PFSK-1 (cell line): Measurements from ENCODE around the gene ACTR5.

Experiments
- FOXP2 ChIP-seq: optimal IDR thresholded peaks from 2 replicates; pipeline ENCODE3; 2011; ENCODE audit warnings: borderline replicate concordance, control low read depth, inconsistent platforms; ENCODE audit not compliant: insufficient read depth; ENCODE audit errors: extremely low read length, extremely low read depth
- POLR2AphosphoS5 ChIP-seq: IDR thresholded peaks from 2 replicates; pipeline ENCODE4 v1.6.1; 2012; ENCODE audit warnings: low read depth, mild to moderate bottlenecking, control low read depth, low read length, moderate library complexity
- SIN3A ChIP-seq: IDR thresholded peaks from 2 replicates; pipeline ENCODE4 v1.6.1; 2012; ENCODE audit warnings: mild to moderate bottlenecking, low read length, moderate library complexity, borderline replicate concordance; ENCODE audit not compliant: insufficient read depth
- TAF1 ChIP-seq: IDR thresholded peaks from 2 replicates; pipeline ENCODE4 v1.6.1; 2012; ENCODE audit warnings: low read length, control low read depth, borderline replicate concordance; ENCODE audit not compliant: insufficient read depth
- TF ChIP-seq, protein P1 (sequence below), 2 experiments: IDR thresholded peaks; 2 replicates each; pipeline versions ENCODE4 v1.6.1 to v1.8.0; 2011 to 2012; ENCODE audit warnings: low read depth in 2 of 2, low read length in 2 of 2, control low read depth in 1 of 2, inconsistent platforms in 1 of 2, mild to moderate bottlenecking in 1 of 2, moderate library complexity in 1 of 2; ENCODE audit not compliant: insufficient read depth in 1 of 2

ACTR5 gene

DNA sequence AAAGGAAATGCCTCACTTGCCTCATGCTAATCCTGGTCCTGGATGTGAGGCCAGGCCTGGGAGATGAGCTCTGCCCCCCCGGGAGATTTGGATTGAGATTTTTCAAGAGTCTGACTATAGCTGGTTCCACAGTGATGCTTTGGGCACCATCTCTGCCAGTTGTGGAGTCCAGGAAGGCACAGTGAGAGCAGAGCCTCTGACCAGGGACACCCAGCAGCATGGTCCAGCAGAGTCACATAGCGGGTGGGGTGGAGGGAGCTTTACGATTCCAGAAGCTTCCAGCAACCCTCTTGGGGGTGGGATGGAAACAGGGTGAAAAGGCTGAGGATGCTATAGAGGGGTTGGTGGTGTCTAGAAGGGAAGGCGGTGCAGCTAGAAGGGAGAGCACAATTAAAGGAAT, 15.3 kb upstream of the ACTR5 start:
- TF ChIP-seq SIN3A: no peak

DNA sequence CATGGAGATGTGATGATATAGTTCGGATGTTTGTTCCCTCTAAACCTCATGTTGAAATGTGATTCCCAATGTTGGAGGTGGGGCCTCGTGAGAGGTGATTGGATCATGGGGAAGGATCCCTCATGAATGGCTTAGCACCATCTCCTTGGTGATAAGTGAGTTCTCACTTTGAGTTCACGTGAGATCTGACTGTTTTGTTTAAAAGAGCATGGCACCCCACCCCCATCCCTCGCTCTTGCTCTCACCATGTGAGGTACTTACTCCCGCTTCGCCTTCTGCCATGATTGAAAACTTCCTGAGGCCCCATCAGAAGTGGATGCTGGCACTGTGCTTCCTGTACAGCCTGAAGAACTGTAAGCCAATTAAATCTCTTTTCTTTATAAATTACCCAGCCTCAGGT, 13.1 kb upstream of the ACTR5 start:
- no peak for TF ChIP-seq SIN3A
- TF ChIP-seq TAF1: no peak

DNA sequence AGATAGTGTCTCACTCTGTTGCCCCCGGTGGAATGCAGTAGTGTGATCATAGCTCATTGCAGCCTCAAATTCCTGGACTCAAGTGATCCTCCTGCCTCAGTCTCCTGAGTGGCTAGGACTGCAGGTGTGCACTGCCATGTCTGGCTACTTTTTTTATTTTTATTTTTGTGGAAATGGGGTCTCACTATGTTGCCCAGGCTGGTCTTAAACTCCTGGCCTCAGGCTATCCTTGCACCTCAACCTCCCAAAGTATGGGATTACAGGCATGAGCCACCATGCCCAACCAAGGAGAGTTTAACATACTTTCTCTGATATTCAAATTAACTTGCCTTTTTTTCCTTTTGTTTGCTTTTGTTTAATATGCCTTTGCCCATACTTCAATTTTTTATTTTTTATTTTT, 10.4 kb upstream of the ACTR5 start:
- no peak for TF ChIP-seq FOXP2
- TF ChIP-seq SIN3A: no peak
- TF ChIP-seq, protein P1, sequence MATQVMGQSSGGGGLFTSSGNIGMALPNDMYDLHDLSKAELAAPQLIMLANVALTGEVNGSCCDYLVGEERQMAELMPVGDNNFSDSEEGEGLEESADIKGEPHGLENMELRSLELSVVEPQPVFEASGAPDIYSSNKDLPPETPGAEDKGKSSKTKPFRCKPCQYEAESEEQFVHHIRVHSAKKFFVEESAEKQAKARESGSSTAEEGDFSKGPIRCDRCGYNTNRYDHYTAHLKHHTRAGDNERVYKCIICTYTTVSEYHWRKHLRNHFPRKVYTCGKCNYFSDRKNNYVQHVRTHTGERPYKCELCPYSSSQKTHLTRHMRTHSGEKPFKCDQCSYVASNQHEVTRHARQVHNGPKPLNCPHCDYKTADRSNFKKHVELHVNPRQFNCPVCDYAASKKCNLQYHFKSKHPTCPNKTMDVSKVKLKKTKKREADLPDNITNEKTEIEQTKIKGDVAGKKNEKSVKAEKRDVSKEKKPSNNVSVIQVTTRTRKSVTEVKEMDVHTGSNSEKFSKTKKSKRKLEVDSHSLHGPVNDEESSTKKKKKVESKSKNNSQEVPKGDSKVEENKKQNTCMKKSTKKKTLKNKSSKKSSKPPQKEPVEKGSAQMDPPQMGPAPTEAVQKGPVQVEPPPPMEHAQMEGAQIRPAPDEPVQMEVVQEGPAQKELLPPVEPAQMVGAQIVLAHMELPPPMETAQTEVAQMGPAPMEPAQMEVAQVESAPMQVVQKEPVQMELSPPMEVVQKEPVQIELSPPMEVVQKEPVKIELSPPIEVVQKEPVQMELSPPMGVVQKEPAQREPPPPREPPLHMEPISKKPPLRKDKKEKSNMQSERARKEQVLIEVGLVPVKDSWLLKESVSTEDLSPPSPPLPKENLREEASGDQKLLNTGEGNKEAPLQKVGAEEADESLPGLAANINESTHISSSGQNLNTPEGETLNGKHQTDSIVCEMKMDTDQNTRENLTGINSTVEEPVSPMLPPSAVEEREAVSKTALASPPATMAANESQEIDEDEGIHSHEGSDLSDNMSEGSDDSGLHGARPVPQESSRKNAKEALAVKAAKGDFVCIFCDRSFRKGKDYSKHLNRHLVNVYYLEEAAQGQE (IDR thresholded peaks at IDR 0.05; ENCODE audit: insufficient read depth in 1 of 2, low read depth in 2 of 2, low read length in 2 of 2): no peak
- TF ChIP-seq POLR2AphosphoS5: no peak
- TF ChIP-seq TAF1: no peak

DNA sequence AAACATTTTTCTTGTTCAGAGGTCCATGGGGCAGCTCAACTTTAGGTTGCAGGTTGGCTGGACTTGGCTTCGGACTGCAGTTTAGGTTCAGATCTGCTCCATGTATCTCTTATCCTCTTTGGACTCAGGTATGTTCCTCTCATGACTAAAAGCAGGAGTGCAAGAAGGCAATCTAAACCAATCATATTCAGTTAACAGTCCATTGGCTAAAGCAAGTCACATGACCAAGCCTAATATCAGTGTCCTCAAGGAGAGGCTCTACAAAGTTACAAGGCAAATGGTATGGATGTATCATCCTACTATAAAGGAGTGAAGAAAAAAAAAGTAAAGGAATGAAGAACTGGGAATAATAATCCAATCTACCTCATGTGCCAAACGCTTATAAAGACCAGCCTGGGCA, 2.5 kb upstream of the ACTR5 start:
- TF ChIP-seq FOXP2: no peak
- no peak for TF ChIP-seq SIN3A
- TF ChIP-seq POLR2AphosphoS5: no peak
- TF ChIP-seq, protein P1 (IDR thresholded peaks at IDR 0.05; ENCODE audit: insufficient read depth in 1 of 2, low read depth in 2 of 2, low read length in 2 of 2): no peak
- no peak for TF ChIP-seq TAF1

DNA sequence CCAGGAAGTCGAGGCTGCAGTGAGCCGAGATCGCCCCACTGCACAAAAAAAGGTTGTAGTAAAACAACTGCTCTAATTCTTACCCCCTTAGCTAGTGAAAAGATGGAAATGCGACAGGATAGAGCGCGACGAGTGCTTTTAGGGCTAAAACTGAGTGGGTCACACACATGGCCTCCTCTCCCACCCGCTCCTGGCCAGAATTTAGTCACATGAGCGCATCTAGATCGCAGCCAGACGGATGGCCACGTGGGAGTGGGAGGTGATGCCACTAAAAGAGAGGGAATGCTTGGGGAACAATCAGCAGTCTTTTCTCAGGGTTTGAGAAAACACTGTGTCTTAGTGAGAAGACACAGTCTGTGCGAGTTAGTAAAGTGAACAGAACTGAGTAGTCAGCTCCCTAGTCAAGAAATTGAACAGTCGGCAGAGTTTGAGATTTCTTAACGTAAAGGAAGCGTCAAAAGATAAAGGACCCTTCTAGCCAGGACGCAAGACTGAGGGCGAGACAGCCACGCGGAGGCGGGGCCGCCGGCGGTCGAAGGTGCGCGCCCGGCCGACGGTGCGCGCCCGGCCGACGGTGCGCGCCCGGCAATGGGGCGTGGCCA, 664 bp upstream of the ACTR5 start:
- TF ChIP-seq TAF1: no peak
- TF ChIP-seq POLR2AphosphoS5: no peak
- TF ChIP-seq SIN3A: no peak
- TF ChIP-seq FOXP2: no peak
- TF ChIP-seq, protein P1 (IDR thresholded peaks at IDR 0.05; ENCODE audit: insufficient read depth in 1 of 2, low read depth in 2 of 2, low read length in 2 of 2): no peak

DNA sequence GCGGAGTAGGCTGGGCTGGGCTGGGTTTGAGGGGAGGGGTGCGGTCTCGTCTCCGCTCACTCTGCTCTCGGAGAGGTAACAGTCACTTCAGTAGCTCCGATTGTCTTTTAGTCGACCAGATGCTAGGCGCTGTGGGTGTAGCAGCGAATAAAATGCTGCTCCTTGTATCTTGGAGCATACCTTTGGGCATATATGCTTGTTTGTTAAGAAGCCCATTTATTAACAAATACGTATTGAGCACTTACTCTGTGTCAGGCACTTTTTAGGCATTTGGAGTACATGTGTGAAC, 545 bp downstream of the ACTR5 start:
- TF ChIP-seq TAF1 (no peak), SIN3A (no peak), FOXP2 (no peak), POLR2AphosphoS5 (no peak)
- TF ChIP-seq, protein P1 (IDR thresholded peaks at IDR 0.05; ENCODE audit: insufficient read depth in 1 of 2, low read depth in 2 of 2, low read length in 2 of 2): no peak
